H9 (cell line): Measurements from ENCODE around the gene C4orf36. TPM values are rescaled to one million over a fixed set of nuclear protein-coding genes. Genes with fewer than 3 reads are reported as not detected.
"Not testable (repeated sequence)": the region's sequence is repeated elsewhere in the genome, so short reads cannot be mapped to it uniquely, and the experiment has no call there.

Source experiments
- DNase-seq: peaks from one replicate; pipeline ENCODE4 v3.0.0-alpha.2; 2017
- H2AFZ ChIP-seq: one replicate; pipeline ENCODE4 v1.6.1; 2013; ENCODE audit warnings: mild to moderate bottlenecking, low read length, control low read depth, moderate library complexity
- H2AK5ac ChIP-seq: 2 replicates; pipeline ENCODE4 v1.6.1; 2013; ENCODE audit warnings: low read length, control low read depth, mixed read lengths; ENCODE audit not compliant: insufficient read length
- H2BK120ac ChIP-seq: one replicate; pipeline ENCODE4 v1.6.1; 2013; ENCODE audit warnings: low read depth, mild to moderate bottlenecking, low read length, control low read depth, inconsistent platforms; ENCODE audit not compliant: poor library complexity, severe bottlenecking
- H2BK12ac ChIP-seq: 2 replicates; pipeline ENCODE4 v1.6.1; 2013; ENCODE audit warnings: low read length, control low read depth, mixed read lengths, low read depth; ENCODE audit not compliant: insufficient read length
- H2BK15ac ChIP-seq: 2 replicates; pipeline ENCODE4 v1.6.1; 2013; ENCODE audit warnings: low read depth, low read length, control low read depth
- H2BK20ac ChIP-seq: one replicate; pipeline ENCODE4 v1.6.1; 2013; ENCODE audit warnings: low read depth, mild to moderate bottlenecking, low read length, control low read depth, inconsistent platforms; ENCODE audit not compliant: poor library complexity, severe bottlenecking
- H2BK5ac ChIP-seq: 2 replicates; pipeline ENCODE4 v1.6.1; 2013; ENCODE audit warnings: low read length, control low read depth, mixed read lengths; ENCODE audit not compliant: insufficient read length
- H3K14ac ChIP-seq: 2 replicates; pipeline ENCODE4 v1.6.1; 2013; ENCODE audit warnings: low read length, control low read depth; ENCODE audit not compliant: insufficient read depth
- H3K18ac ChIP-seq: 2 replicates; pipeline ENCODE4 v1.6.1; 2013; ENCODE audit warnings: low read depth, mild to moderate bottlenecking, mixed read lengths, low read length, control low read depth; ENCODE audit not compliant: insufficient read length
- H3K23ac ChIP-seq: 2 replicates; pipeline ENCODE4 v1.6.1; 2013; ENCODE audit warnings: low read length, control low read depth, mixed read lengths, low read depth; ENCODE audit not compliant: insufficient read length
- H3K23me2 ChIP-seq: 2 replicates; pipeline ENCODE4 v1.6.1; 2013; ENCODE audit warnings: low read depth, mild to moderate bottlenecking, mixed read lengths, low read length, control low read depth; ENCODE audit not compliant: insufficient read length, poor library complexity, severe bottlenecking
- H3K27ac ChIP-seq: 2 replicates; pipeline ENCODE4 v1.5.1; 2013; ENCODE audit warnings: low read length, control low read depth, mixed read lengths, low read depth; ENCODE audit not compliant: insufficient read length
- H3K27me3 ChIP-seq: 2 replicates; pipeline ENCODE4 v1.6.1; 2013; ENCODE audit warnings: low read length, control low read depth, inconsistent platforms; ENCODE audit not compliant: insufficient read depth
- H3K4ac ChIP-seq: 2 replicates; pipeline ENCODE4 v1.6.1; 2013; ENCODE audit warnings: low read depth, mild to moderate bottlenecking, control low read depth, inconsistent platforms, low read length, moderate library complexity
- H3K4me1 ChIP-seq: 2 replicates; pipeline ENCODE4 v1.6.1; 2013; ENCODE audit warnings: low read length, control low read depth, inconsistent platforms; ENCODE audit not compliant: insufficient read depth
- H3K4me2 ChIP-seq: 2 replicates; pipeline ENCODE4 v1.6.1; 2013; ENCODE audit warnings: low read length, control low read depth, mixed read lengths; ENCODE audit not compliant: insufficient read length, insufficient read depth
- H3K56ac ChIP-seq: 2 replicates; pipeline ENCODE4 v1.6.1; 2013; ENCODE audit warnings: low read depth, mild to moderate bottlenecking, mixed read lengths, low read length, control low read depth; ENCODE audit not compliant: insufficient read length
- H3K79me1 ChIP-seq: 2 replicates; pipeline ENCODE4 v1.6.1; 2013; ENCODE audit warnings: low read depth, mild to moderate bottlenecking, moderate library complexity, low read length, control low read depth, inconsistent platforms; ENCODE audit not compliant: insufficient read depth, poor library complexity, severe bottlenecking
- H3K79me2 ChIP-seq: 2 replicates; pipeline ENCODE4 v1.6.1; 2013; ENCODE audit warnings: low read length, control low read depth, inconsistent platforms; ENCODE audit not compliant: insufficient read depth
- H3K9ac ChIP-seq: 2 replicates; pipeline ENCODE4 v1.6.1; 2013; ENCODE audit warnings: low read length, control low read depth, mixed read lengths; ENCODE audit not compliant: insufficient read length; ENCODE audit errors: extremely low read depth
- H3K9me3 ChIP-seq: one replicate; pipeline ENCODE4 v1.6.1; 2013; ENCODE audit warnings: low read depth, low read length, inconsistent platforms; ENCODE audit not compliant: control insufficient read depth
- H3T11ph ChIP-seq: one replicate; pipeline ENCODE4 v1.6.1; 2013; ENCODE audit warnings: mild to moderate bottlenecking, low read length, control low read depth, inconsistent platforms
- H4K20me1 ChIP-seq: one replicate; pipeline ENCODE4 v1.6.1; 2013; ENCODE audit not compliant: control insufficient read depth, insufficient read length, insufficient read depth
- H4K5ac ChIP-seq: 2 replicates; pipeline ENCODE4 v1.6.1; 2013; ENCODE audit warnings: low read depth, mild to moderate bottlenecking, mixed read lengths, low read length, control low read depth; ENCODE audit not compliant: insufficient read length
- H4K8ac ChIP-seq: replicated peaks from 2 replicates; pipeline ENCODE4 v1.6.1; 2013; ENCODE audit warnings: low read length, control low read depth, mixed read lengths, low read depth; ENCODE audit not compliant: insufficient read length
- H4K91ac ChIP-seq: 2 replicates; pipeline ENCODE4 v1.6.1; 2013; ENCODE audit warnings: low read depth, mild to moderate bottlenecking, moderate library complexity, mixed read lengths, low read length, control low read depth; ENCODE audit not compliant: insufficient read length
- H3K27ac Mint-ChIP-seq, 3 experiments: 2 replicates in 2 of 3; 3 replicates in 1 of 3; pipeline ENCODE4 v1.8.0; 2020 to 2021; ENCODE audit warnings: mixed read lengths in 3 of 3, mild to moderate bottlenecking in 1 of 3, moderate library complexity in 1 of 3
- H3K27me3 Mint-ChIP-seq: 2 replicates; pipeline ENCODE4 v1.8.0; 2021; ENCODE audit warnings: low read depth, mild to moderate bottlenecking, moderate library complexity, mixed read lengths
- H3K36me3 Mint-ChIP-seq, 3 experiments: 2 replicates in 2 of 3; 3 replicates in 1 of 3; pipeline ENCODE4 v1.8.0; 2020 to 2021; ENCODE audit warnings: low read depth in 3 of 3, mixed read lengths in 3 of 3; ENCODE audit not compliant: insufficient read depth in 1 of 3
- H3K4me1 Mint-ChIP-seq, 2 experiments: 2 replicates each; pipeline ENCODE4 v1.8.0; 2020; ENCODE audit warnings: mixed read lengths in 2 of 2
- H3K4me3 Mint-ChIP-seq, 2 experiments: 2 replicates in 1 of 2; 3 replicates in 1 of 2; pipeline ENCODE4 v1.8.0; 2020 to 2021; ENCODE audit warnings: mild to moderate bottlenecking in 2 of 2, mixed read lengths in 2 of 2, moderate library complexity in 1 of 2
- H3K9me3 Mint-ChIP-seq, 2 experiments: 2 replicates in 1 of 2; 3 replicates in 1 of 2; pipeline ENCODE4 v1.8.0; 2020; ENCODE audit warnings: mild to moderate bottlenecking in 2 of 2, mixed read lengths in 2 of 2, moderate library complexity in 1 of 2
- WGBS: extraction: QIAGEN DNeasy Blood & Tissue Kit; methylation state at CpG from one replicate; pipeline ENCODE4 v1.1.7; 2013; ENCODE audit warnings: missing lambda C conversion rate, low lambda C conversion rate, mixed read lengths; ENCODE audit not compliant: insufficient read length; ENCODE audit errors: extremely low coverage; 5-methylcytosine and 5-hydroxymethylcytosine counted together
- total RNA-seq: library from RNA; stranded (reverse); gene quantifications from 2 replicates; pipeline ENCODE4 v1.2.1, GENCODE V29; 2021
- TF ChIP-seq, protein P1 (sequence below): fragments of 200-600 bp; sonication (generic); conservative IDR thresholded peaks from 3 replicates; pipeline ENCODE4 v1.8.0; 2021; ENCODE audit warnings: antibody characterized with exemption, mild to moderate bottlenecking

The C4orf36 gene
- total RNA-seq, 1 experiment from 2014 or later: 2.2 TPM

DNA sequence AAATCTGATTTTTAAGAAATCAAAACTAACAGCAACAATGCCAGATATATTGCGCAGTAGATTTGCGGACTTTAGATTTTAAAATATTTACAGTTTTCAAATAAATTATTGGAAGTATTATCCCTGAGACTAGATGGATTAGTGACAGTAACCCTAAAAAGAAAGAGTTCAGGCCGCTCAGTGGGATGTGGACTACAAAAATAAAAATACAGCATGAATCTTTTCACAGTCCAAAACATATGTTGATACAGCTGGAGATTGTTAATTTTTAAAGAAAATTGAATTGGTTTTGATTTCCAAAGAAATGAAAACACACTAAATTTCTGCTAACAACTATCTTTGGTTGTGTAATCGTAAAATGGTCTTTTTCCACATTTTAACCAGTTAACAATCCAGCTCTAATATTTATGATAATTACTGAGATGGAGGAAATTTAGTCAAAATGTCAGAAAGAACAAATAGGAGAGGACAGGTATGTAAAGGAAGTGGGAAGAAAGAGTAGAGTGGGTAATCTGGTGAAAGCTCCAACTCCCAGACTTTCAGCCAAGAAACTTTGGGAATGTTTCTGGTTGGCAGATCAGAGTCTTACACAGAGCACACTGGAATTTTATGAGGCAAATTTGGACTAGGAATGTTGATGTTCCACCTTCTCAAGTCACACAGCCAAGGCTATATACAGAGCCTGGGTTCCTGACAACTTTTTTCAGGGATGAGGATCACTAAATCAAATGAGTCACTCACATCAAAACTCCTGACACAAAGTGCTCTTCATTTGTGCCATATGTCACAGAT lies 15.1 kb downstream of the C4orf36 start:
- Mint-ChIP-seq H3K27ac (no peak overlapping the region), H3K9me3 (peaks cover 17 to 22% of the 10 kb centered on the region in 2 experiments), H3K4me3 (no peak overlapping the region), H3K36me3 (peaks cover 4 to 22% (median 13%) of the 10 kb centered on the region in 3 experiments), H3K4me1 (peaks cover 0 to 3% of the 10 kb centered on the region in 2 experiments; a peak in 1 of 4 replicates), H3K27me3 (peaks cover 3% of the 10 kb centered on the region)
- H3K23ac ChIP-seq: no peak overlapping the region
- no peak overlapping the region for H3K9ac ChIP-seq
- H2BK15ac ChIP-seq: no peak overlapping the region
- H2AK5ac ChIP-seq: no peak overlapping the region
- no peak overlapping the region for H4K8ac ChIP-seq
- no peaks in the 10 kb centered on the region for H4K20me1 ChIP-seq
- H3K79me1 ChIP-seq: no peaks in the 10 kb centered on the region
- H4K91ac ChIP-seq: no peak overlapping the region
- H3K79me2 ChIP-seq: no peaks in the 10 kb centered on the region
- H3K9me3 ChIP-seq: peaks cover 10% of the 10 kb centered on the region
- no peak overlapping the region for H2AFZ ChIP-seq
- no peak overlapping the region for H2BK5ac ChIP-seq
- H3K4me2 ChIP-seq: no peak overlapping the region
- no peak overlapping the region for H3K18ac ChIP-seq
- H3K27ac ChIP-seq: no peak overlapping the region
- no peak overlapping the region for H3K4ac ChIP-seq
- TF ChIP-seq, protein P1, sequence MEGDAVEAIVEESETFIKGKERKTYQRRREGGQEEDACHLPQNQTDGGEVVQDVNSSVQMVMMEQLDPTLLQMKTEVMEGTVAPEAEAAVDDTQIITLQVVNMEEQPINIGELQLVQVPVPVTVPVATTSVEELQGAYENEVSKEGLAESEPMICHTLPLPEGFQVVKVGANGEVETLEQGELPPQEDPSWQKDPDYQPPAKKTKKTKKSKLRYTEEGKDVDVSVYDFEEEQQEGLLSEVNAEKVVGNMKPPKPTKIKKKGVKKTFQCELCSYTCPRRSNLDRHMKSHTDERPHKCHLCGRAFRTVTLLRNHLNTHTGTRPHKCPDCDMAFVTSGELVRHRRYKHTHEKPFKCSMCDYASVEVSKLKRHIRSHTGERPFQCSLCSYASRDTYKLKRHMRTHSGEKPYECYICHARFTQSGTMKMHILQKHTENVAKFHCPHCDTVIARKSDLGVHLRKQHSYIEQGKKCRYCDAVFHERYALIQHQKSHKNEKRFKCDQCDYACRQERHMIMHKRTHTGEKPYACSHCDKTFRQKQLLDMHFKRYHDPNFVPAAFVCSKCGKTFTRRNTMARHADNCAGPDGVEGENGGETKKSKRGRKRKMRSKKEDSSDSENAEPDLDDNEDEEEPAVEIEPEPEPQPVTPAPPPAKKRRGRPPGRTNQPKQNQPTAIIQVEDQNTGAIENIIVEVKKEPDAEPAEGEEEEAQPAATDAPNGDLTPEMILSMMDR: no peak
- no peaks in the 10 kb centered on the region for H3K23me2 ChIP-seq
- no peak overlapping the region for H3K56ac ChIP-seq
- no peak overlapping the region for H3K14ac ChIP-seq
- no peak overlapping the region for H4K5ac ChIP-seq
- H2BK12ac ChIP-seq: no peak overlapping the region
- no peak for DNase-seq
- H3T11ph ChIP-seq: no peak overlapping the region
- H2BK20ac ChIP-seq: no peak overlapping the region
- no peaks in the 10 kb centered on the region for H3K4me1 ChIP-seq
- no peaks in the 10 kb centered on the region for H3K27me3 ChIP-seq
- no peak overlapping the region for H2BK120ac ChIP-seq
- no CpG with 5 or more reads among the region's 4 CpGs for WGBS

DNA sequence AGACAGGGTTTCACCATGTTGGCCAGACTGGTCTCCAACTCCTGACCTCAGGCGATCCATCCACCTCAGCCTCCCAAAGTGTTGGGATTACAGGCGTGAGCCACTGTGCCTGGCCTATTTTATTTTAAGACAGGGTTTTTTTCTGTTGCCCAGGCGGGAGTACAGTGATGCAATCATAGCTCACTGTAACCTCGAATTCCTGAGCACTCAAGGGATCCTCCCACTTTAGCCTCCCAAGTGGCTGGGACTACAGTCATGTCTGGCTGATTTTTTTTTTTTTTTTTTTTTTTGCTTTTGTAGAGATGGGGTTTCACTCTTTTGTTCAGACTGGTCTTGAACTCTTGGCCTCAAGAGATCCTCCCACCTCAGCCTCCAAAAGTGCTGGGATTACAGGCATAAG lies 16.8 kb downstream of the C4orf36 start:
- H3K36me3 Mint-ChIP-seq: peaks cover 4 to 20% (median 12%) of the 10 kb centered on the region in 3 experiments
- not testable (repeated sequence) for H3K23me2 ChIP-seq, H2BK12ac ChIP-seq, H3T11ph ChIP-seq, H4K8ac ChIP-seq, H3K18ac ChIP-seq, H3K79me1 ChIP-seq, H2BK5ac ChIP-seq, H3K4ac ChIP-seq, H3K14ac ChIP-seq, H4K5ac ChIP-seq, H2AFZ ChIP-seq, H3K27me3 Mint-ChIP-seq, H4K20me1 ChIP-seq, DNase-seq, H3K4me3 Mint-ChIP-seq, H2BK120ac ChIP-seq, H2BK20ac ChIP-seq, H3K79me2 ChIP-seq, H3K23ac ChIP-seq, H3K4me1 ChIP-seq, H3K27me3 ChIP-seq, H2BK15ac ChIP-seq, H3K4me2 ChIP-seq, H2AK5ac ChIP-seq, H3K27ac Mint-ChIP-seq, H3K27ac ChIP-seq, H3K4me1 Mint-ChIP-seq, H3K56ac ChIP-seq, H3K9ac ChIP-seq, H4K91ac ChIP-seq
- peaks cover 14 to 20% of the 10 kb centered on the region in 2 experiments for H3K9me3 Mint-ChIP-seq
- peaks cover 10% of the 10 kb centered on the region for H3K9me3 ChIP-seq
- WGBS: no CpG with 5 or more reads among the region's 4 CpGs
